Peyer's patch (tissue), 4 donors: ENCODE data around the gene KCTD1. TPM values are rescaled to one million over a fixed set of nuclear protein-coding genes. Genes with fewer than 3 reads are reported as not detected.

Experiments used
- DNase-seq, 3 donors: peaks; one replicate each; pipeline ENCODE4 v3.0.0-alpha.2; 2017 to 2019
- H3K27ac ChIP-seq, 4 donors: fragments of 200-600 bp; sonication (generic); one replicate each; pipeline ENCODE4 v1.5.1; 2016 to 2019
- H3K27me3 ChIP-seq, 2 donors: fragments of 200-600 bp; sonication (generic); one replicate each; pipeline ENCODE4 v1.5.1; 2019
- H3K36me3 ChIP-seq, 3 donors: fragments of 200-600 bp; sonication (generic); one replicate each; pipeline ENCODE4 v1.5.1; 2016 to 2019
- H3K4me1 ChIP-seq, 4 donors: fragments of 200-600 bp; sonication (generic); one replicate each; pipeline ENCODE4 v1.5.1; 2016 to 2019
- H3K4me3 ChIP-seq, 4 donors: fragments of 200-600 bp; sonication (generic); 1 replicate in 3 of 4; 2 replicates in 1 of 4; pipeline ENCODE4 v1.5.1; 2016 to 2019; ENCODE audit warnings: mild to moderate bottlenecking in 1 of 4
- H3K9me3 ChIP-seq, 4 donors: fragments of 200-600 bp; sonication (generic); one replicate each; pipeline ENCODE4 v1.5.1; 2016 to 2019; ENCODE audit warnings: mild to moderate bottlenecking in 1 of 4
- POLR2A ChIP-seq, 2 donors: fragments of 450-650 bp; IDR thresholded peaks; one replicate each; pipeline ENCODE4 v1.5.1; 2017; ENCODE audit warnings: antibody characterized with exemption in 2 of 2, mild to moderate bottlenecking in 2 of 2, moderate library complexity in 2 of 2
- total RNA-seq, 4 donors: library from RNA; depleted of rRNA; stranded (reverse); fragments of >200 nt; gene quantifications; one replicate each; pipeline ENCODE4 v1.1.0, GENCODE V29; 2016
- TF ChIP-seq, protein P1 (sequence below), 6 experiments: fragments of 450-650 bp in 4 of 6; fragments of 200-600 bp in 2 of 6; sonication (generic) in 1 of 6; IDR thresholded peaks; one replicate each; pipeline ENCODE4 v1.5.1; 2017 to 2019; ENCODE audit warnings: antibody characterized with exemption in 6 of 6, mild to moderate bottlenecking in 3 of 6, moderate library complexity in 1 of 6

Gene KCTD1
- total RNA-seq, 4 donors from 2014 or later, result 2.5 to 6.3 (median 4.7) TPM

DNA sequence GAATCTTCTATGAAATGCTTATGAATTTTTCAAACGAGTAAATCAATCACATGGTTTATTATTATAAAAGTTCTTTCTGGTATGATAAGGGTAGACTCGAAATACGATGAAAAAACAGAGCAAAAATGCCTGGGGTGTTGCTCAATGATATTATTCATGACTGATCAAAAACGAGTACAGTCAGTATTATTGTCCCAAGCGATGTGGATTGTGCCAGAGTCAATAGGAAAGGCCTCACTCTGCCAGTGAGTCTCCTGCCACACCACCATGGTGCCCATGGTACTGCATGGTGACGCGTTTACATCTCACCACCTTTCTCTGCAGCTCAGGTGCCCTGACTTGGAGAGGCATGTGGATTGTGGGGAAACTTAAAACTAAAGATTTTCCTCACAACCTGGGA, 58.5 kb downstream of the KCTD1 start:
- Histone ChIP-seq H3K4me3 (no peak overlapping the region), H3K36me3 (no peaks in the 10 kb centered on the region), H3K4me1 (no peaks in the 10 kb centered on the region), H3K27me3 (no peaks in the 10 kb centered on the region), H3K27ac (no peak overlapping the region), H3K9me3 (no peaks in the 10 kb centered on the region)
- no peak for DNase-seq
- TF ChIP-seq, protein P1, sequence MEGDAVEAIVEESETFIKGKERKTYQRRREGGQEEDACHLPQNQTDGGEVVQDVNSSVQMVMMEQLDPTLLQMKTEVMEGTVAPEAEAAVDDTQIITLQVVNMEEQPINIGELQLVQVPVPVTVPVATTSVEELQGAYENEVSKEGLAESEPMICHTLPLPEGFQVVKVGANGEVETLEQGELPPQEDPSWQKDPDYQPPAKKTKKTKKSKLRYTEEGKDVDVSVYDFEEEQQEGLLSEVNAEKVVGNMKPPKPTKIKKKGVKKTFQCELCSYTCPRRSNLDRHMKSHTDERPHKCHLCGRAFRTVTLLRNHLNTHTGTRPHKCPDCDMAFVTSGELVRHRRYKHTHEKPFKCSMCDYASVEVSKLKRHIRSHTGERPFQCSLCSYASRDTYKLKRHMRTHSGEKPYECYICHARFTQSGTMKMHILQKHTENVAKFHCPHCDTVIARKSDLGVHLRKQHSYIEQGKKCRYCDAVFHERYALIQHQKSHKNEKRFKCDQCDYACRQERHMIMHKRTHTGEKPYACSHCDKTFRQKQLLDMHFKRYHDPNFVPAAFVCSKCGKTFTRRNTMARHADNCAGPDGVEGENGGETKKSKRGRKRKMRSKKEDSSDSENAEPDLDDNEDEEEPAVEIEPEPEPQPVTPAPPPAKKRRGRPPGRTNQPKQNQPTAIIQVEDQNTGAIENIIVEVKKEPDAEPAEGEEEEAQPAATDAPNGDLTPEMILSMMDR (IDR thresholded peaks at IDR 0.05), result no peak
- no peak for TF ChIP-seq POLR2A (IDR thresholded peaks at IDR 0.05)

DNA sequence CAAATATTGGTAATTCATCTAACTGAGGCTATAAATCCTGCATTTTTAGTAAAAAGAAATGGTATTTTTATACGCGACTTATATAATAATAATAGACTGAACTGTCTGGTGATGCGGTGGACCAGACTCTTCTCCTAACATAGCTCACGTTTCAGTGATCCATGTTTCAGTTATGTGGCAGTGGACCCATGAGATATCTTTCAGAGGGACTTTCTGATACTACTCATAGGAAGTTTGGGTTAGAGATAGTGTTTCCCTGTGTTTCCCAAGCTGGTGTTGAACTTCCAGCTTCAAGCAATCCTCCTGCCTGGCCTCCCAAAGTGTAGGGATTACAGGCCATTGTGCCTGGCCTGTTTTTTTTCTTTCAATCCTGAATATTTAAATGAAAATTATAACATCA, 59.2 kb downstream of the KCTD1 start:
- DNase-seq, result no peak
- Histone ChIP-seq H3K36me3 (no peaks in the 10 kb centered on the region), H3K27ac (no peak overlapping the region), H3K4me3 (no peak overlapping the region), H3K27me3 (no peaks in the 10 kb centered on the region), H3K4me1 (no peaks in the 10 kb centered on the region), H3K9me3 (no peaks in the 10 kb centered on the region)
- TF ChIP-seq, protein P1 (IDR thresholded peaks at IDR 0.05), result no peak
- no peak for TF ChIP-seq POLR2A (IDR thresholded peaks at IDR 0.05)

DNA sequence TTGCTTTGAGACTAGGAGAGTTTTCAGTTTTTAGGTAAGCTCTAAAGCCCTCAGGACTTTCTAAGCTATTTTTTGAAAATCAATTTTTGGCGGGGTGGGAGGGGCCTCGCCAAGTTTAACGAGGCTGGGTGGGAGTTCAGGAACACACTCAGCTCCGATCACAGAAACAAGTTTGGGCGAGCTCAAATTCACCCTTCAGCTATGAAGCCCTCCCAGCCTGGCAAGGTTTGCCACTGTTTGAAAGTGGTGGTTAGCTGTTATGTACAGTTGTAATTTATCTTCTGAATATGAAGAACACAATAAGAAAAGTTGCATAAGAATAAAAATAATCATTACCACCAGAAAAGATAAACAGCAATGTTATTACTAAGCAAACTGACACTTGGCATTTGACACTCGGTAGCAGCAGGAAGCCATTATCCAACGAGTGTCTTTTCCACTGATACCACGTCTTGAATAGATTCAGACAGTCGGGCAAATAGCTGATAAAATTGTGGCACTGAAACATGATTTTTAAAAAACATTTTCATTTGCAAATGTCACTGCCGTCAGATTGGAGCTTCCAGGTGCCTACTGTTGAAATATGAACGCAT, 59.8 kb downstream of the KCTD1 start:
- no peak for TF ChIP-seq POLR2A (IDR thresholded peaks at IDR 0.05)
- TF ChIP-seq, protein P1 (IDR thresholded peaks at IDR 0.05), result no peak

DNA sequence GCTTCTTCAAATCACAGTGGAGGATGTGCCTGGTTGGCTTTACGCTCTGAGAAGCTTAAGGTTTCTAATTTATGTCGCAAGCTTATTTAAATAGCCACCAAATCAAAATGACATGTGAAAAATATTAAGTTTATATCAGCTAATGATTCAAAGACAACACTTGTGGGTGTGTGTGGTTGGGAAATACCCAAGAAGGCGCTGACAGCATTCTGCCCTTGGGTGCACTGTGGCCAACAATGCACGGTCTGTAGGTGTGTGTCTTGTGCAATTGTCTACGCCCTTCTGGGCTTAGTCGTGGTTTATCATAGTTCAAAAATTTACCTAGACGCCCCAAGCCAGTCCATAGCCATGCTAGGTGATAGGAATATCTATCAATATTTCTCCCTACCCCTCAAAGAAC, 60.9 kb downstream of the KCTD1 start:
- no peak overlapping the region for H3K4me3 ChIP-seq
- no peak for DNase-seq
- H3K27ac ChIP-seq, result no peak overlapping the region
- no peaks in the 10 kb centered on the region for H3K36me3 ChIP-seq
- no peaks in the 10 kb centered on the region for H3K27me3 ChIP-seq
- TF ChIP-seq, protein P1 (IDR thresholded peaks at IDR 0.05), result no peak
- no peak for TF ChIP-seq POLR2A (IDR thresholded peaks at IDR 0.05)
- no peaks in the 10 kb centered on the region for H3K4me1 ChIP-seq
- no peaks in the 10 kb centered on the region for H3K9me3 ChIP-seq

More for the DNA sequence above, 59.8 kb downstream of the KCTD1 start:
- Histone ChIP-seq H3K27me3 (no peaks in the 10 kb centered on the region), H3K4me3 (no peak overlapping the region), H3K36me3 (no peaks in the 10 kb centered on the region), H3K9me3 (no peaks in the 10 kb centered on the region), H3K4me1 (no peaks in the 10 kb centered on the region), H3K27ac (no peak overlapping the region)
- DNase-seq, result no peak

DNA sequence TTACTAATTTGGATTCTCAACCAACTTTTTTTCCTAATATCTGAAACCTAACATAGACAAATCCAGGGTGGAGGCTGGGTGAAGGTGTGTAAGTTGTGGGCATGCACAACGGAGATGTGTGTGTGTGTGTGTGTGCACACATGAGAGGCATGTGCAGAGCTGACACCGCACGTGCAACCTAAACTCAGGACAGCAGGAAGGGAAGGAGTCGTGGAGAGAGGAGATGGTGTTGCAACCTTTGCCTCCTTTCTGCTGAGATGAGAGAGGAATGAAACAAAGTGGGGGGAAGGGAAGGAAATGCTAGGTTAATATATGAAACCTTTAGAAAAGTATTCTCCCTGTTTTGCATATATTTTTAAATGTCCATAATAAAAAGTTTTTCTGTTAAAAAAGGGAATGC, 64.7 kb downstream of the KCTD1 start:
- DNase-seq, result no peak
- H3K4me1 ChIP-seq, result no peaks in the 10 kb centered on the region
- H3K27ac ChIP-seq, result no peak overlapping the region
- TF ChIP-seq, protein P1 (IDR thresholded peaks at IDR 0.05), result no peak
- TF ChIP-seq POLR2A (IDR thresholded peaks at IDR 0.05), result no peak
- H3K9me3 ChIP-seq, result no peaks in the 10 kb centered on the region
- no peaks in the 10 kb centered on the region for H3K36me3 ChIP-seq
- no peaks in the 10 kb centered on the region for H3K27me3 ChIP-seq
- H3K4me3 ChIP-seq, result no peak overlapping the region

DNA sequence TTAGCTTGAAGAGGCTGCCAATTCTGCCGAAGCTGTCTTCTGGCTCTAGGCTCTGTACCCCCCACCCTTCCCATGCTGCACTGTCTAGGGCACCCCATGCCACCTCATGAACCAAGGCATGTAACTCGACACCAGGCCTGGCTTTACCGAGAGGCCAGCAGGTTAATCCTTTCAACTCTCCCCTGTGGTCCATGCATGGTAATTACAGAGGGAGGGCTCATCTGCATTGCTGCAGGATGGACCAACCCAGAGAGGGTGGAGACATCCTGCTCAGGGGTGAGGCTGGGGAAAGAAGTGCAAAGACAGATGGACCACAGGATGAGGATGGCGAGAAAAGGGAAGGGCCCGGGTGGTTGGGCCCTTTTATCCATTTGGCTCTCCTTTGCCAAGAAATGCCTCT, 65.8 kb downstream of the KCTD1 start:
- TF ChIP-seq, protein P1 (IDR thresholded peaks at IDR 0.05), result no peak
- TF ChIP-seq POLR2A (IDR thresholded peaks at IDR 0.05), result no peak
- Histone ChIP-seq H3K4me1 (no peaks in the 10 kb centered on the region), H3K9me3 (no peaks in the 10 kb centered on the region), H3K27ac (no peak overlapping the region), H3K27me3 (no peaks in the 10 kb centered on the region), H3K4me3 (no peak overlapping the region), H3K36me3 (no peaks in the 10 kb centered on the region)
- DNase-seq, result no peak
